Measurements from ENCODE around the gene ZNF678. TPM values are rescaled to one million over a fixed set of nuclear protein-coding genes. Genes with fewer than 3 reads are reported as not detected.
A peak's percentile ranks its signal among the peaks of the same experiment; 100 is the strongest.

The ZNF678 gene
- total and polyA plus RNA-seq, 12 donors = 0.75 to 4.7 (median 3.2) TPM

GRCh38 chr1:227557962-227558725, 5.2 kb upstream of the ZNF678 start:
- no peak overlapping the region for H3K27ac ChIP-seq
- peaks cover 0 to 15% (median 0%) of the 10 kb centered on the region in 11 donors for H3K9me3 ChIP-seq
- no peaks in the 10 kb centered on the region for H3K36me3 ChIP-seq
- ATAC-seq (no peak), DNase-seq (no peak)
- peaks cover 0 to 10% (median 0%) of the 10 kb centered on the region in 9 donors for H3K4me1 ChIP-seq
- peaks cover 0 to 49% (median 42%) of the 10 kb centered on the region in 7 donors for H3K27me3 ChIP-seq
- 54 to 57% methylated on average over 29 of the region's 29 CpGs for WGBS, 2 donors
- no peak overlapping the region for H3K4me3 ChIP-seq
- no peak for TF ChIP-seq CTCF (IDR thresholded peaks at IDR 0.05)
- intact Hi-C loops (cut with DNase I) = no loop called here

- ATAC-seq = no peak
- TF ChIP-seq CTCF (IDR thresholded peaks at IDR 0.05) = no peak
- Histone ChIP-seq H3K4me1 (peaks cover 0 to 10% (median 0%) of the 10 kb centered on the region in 9 donors), H3K27me3 (peaks cover 0 to 49% (median 42%) of the 10 kb centered on the region in 7 donors), H3K9me3 (peaks cover 0 to 10% (median 0%) of the 10 kb centered on the region in 11 donors), H3K4me3 (no peak overlapping the region), H3K27ac (no peak overlapping the region), H3K36me3 (no peaks in the 10 kb centered on the region)
- DNase-seq = no peak
- intact Hi-C loops (cut with DNase I) = no loop called here
- 59 to 66% methylated on average over 20 of the region's 20 CpGs for WGBS, 2 donors
These were observed 4.6 kb upstream of the ZNF678 start for GRCh38 chr1:227558732-227559262.

DNA sequence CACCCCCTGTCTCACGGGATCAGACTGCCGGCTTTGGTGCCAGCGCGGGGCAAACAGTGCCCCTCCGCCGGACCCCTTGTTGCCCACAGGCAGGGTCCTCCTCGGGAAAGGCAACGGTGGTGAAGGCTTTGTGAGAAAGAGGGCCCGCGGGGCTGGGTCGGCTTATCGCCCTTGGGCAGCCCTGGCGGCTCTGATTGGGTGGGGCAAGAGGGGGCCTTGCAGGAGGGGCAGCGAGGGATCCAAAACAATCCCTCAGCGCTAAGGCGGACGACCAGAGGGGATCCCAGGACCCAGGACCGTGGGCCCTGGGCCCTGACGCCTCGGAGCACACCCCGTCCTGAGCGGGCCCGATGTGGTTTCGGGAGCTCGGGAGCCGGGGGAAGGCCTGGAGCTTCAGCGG, 3.9 kb upstream of the ZNF678 start:
- Histone ChIP-seq H3K27me3 (peaks cover 0 to 49% (median 42%) of the 10 kb centered on the region in 7 donors), H3K4me1 (peaks cover 0 to 17% (median 7%) of the 10 kb centered on the region in 9 donors), H3K9me3 (peaks cover 0 to 3% (median 0%) of the 10 kb centered on the region in 11 donors), H3K4me3 (peak overlapping the region in 1 of 10 donors; percentile 5), H3K36me3 (no peaks in the 10 kb centered on the region), H3K27ac (no peak overlapping the region)
- TF ChIP-seq CTCF (IDR thresholded peaks at IDR 0.05) = no peak
- DNase-seq (no peak), ATAC-seq (no peak)
- 16 to 29% methylated on average over 27 of the region's 27 CpGs for WGBS, 2 donors
- intact Hi-C loops (cut with DNase I) = no loop called here

DNA sequence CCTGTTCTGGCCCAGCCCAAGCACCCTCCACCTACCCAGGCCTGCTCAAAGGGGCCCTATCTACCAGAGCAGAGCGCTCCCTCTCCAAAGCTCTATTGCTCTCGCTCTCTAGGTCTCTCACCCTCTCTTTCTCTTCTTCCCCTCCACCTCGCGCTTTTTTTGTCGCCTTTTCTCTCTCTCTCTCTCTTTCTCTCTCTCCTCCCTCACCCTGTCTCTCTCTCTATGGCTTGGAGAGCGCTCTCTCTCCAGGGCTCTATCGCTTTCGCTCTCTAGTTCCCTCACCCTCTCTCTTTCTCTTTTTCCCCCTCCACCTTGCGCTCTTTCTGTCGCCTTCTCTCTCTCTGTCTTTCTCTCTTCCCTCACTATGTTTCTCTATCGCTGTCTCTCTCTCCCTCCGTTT, 3.4 kb upstream of the ZNF678 start:
- intact Hi-C loops (cut with DNase I) = loop anchor here in 5 of 10 donors (5.0 to 10.0 kb wide), 4 partner anchors 165 to 1155 kb away; partner anchors contain the start of genes JMJD4 (in 3 of the 5), SNAP47 (in 3 of the 5), PARP1 (in 1 of the 5) and WNT9A (in 1 of the 5)
- Histone ChIP-seq H3K27ac (no peak overlapping the region), H3K36me3 (no peaks in the 10 kb centered on the region), H3K4me3 (peak overlapping the region in 1 of 10 donors; percentile 5), H3K9me3 (no peaks in the 10 kb centered on the region), H3K27me3 (peaks cover 0 to 49% (median 42%) of the 10 kb centered on the region in 7 donors), H3K4me1 (peaks cover 0 to 20% (median 8%) of the 10 kb centered on the region in 9 donors)
- ATAC-seq (no peak), DNase-seq (no peak)
- no peak for TF ChIP-seq CTCF (IDR thresholded peaks at IDR 0.05)
- WGBS, 2 donors = 56 to 66% methylated on average over 12 of the region's 12 CpGs
